Activated naive CD4-positive, alpha-beta T cell (primary cell): ENCODE results near the gene AP4E1.
"Not testable (repeated sequence)": the region's sequence is repeated elsewhere in the genome, so short reads cannot be mapped to it uniquely, and the experiment has no call there.

Experiments
- DNase-seq, 4 experiments: peaks; one replicate each; lab custom pipeline; 2025; lab: John Stamatoyannopoulos, UW

Gene AP4E1

DNA sequence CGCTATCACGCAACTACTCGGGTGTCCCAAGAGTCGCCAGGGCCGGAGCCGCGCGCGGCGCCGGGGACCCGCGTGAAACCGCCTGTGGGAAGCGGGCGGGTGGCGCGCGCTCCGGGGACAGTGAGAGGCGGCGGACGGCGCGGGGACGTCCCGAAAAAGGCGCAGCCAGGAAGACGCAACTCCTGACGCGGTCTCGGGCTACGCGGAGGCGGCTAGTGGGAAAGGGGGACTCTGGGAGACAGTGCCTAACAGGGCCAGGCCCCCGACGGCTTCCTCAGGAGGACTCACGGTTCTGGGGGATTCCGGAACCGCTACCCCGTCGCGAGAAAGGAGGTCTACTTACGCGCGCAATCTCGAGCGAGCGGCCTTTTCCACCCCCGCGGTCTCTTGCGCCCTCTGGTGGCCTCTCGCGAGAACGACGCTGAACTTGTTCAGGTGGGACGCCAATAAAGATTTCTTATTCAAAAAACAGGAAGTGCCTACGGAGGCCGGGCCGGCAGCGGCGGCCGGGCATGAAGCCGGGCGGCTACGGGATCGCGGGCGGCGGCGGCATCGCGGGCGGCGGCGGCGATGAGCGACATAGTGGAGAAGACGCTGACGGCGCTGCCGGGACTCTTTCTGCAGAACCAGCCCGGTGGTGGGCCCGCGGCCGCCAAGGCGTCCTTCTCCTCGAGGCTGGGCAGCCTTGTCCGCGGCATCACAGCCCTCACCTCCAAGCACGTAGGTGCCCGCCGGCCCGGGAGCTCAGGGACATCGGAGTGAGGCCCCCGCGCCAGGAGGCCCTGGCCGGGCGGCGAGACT is at the start of gene AP4E1:
Gene AP4E1, plus strand, starts transcription at position 475 of the 801 bp plus-strand sequence. Its CDS starts 96 bp downstream, at position 571.
- DNase-seq = peak; percentile 91 to 95 (median 92)

DNA sequence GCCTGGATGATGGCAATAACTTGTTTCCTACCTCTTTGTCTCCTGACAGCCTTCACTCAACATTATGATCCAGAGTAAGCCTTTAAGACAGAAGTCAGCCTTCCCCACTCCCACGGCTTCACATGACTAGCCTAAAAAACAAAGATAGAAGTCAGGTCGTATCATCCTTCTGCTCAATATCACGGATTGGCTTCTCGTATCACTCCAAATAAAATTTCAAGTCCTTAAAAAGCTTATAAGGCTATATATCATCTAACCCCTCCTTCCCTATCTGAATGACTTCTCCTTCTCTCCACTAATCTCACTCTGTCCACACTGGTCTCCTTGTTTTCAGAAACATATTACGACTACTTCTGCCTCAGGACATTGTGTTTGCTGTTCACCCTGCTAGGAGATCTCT is 47.7 kb upstream of the AP4E1 start:
- DNase-seq = no peak

DNA sequence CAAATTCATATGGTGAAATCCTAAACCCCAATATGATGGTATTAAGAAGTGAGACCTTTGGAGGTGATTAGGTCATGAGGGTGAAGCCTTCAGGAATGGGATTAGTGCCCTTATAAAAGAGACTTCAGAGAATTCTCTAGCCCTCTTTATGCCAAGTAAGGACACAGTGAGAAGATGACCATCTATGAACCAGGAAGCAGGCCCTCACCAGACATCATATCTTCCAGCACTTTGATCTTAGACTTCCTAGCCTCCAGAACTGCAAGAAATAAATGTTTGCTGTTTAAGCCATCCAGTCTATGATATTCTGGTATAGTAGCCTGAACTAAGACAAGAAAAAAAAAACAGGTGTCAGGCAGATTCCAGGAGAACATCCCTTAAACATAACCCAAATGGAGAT is 45.9 kb upstream of the AP4E1 start:
- no peak for DNase-seq

- DNase-seq = no peak
These were observed 43.6 kb upstream of the AP4E1 start for GRCh38 chr15:50864873-50865272.

DNA sequence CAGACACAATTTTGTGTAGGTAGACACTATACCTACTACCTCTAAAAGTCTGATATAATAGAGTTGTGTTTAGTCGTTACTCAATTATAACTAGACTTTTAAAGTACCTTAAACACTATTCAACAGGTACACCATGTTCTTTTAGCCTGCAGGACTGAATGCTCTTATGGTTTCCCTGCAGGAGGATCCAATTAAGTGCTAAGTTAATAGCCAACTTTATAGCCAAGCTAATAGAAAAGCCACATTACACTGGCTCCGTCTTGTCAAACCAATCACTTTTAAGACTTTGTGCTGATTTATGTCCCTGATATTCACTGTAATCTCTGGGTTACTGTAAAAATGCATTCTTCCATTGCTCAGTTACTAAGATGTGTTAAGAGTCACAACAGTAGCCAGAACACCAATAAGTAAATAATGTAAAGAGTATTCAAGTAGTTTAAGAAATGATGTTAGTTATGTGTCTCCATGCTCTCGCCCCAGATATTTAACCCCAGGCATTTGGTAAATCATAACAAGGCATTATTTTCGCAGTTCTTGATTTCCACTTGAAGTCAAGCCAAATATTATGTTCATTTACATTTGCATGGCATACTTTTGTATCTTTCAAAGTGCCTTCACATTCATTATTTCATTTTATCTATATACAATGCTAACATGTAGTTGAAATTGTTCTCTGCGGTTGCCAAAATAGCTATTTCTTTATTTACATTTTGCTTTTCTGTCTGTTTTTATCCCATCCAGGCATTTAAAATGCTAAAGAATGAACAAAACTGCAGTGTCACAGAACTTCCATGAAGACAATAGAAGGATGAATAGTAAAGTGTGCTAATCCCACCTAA is 42.7 kb upstream of the AP4E1 start:
- DNase-seq = no peak

- no peak for DNase-seq
These were observed 36.7 kb upstream of the AP4E1 start for GRCh38 chr15:50871832-50872231.

DNA sequence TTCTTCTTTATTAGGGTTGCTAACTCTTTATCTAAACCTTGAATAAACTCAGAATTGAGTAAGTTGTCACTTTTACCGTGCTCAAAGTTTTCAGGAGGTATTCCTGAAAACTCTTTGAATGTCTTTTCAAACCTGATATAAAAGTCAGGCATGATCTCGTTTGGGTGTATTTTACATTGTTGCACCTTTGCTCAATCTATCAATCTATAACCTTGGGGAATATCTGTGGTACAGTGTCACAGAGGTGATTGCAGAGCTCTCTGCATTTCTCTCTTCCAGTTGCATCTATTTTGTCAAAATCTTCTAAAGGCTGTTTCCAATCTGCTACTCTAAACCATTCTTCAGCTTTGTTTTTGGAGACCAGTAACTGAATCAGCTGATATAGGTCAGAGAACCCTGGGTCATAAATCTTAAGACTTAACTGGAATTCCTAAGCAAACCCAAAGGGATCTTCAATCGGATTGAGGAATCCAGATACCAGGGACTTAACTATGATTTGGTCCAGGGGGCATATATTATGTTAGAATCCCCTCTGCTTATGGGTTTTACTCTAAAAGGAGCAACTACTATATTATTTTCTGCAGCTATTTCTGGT is 35.6 kb upstream of the AP4E1 start:
- no peak for DNase-seq

GRCh38 chr15:50873935-50874361 is 34.5 kb upstream of the AP4E1 start:
- DNase-seq = no peak

DNA sequence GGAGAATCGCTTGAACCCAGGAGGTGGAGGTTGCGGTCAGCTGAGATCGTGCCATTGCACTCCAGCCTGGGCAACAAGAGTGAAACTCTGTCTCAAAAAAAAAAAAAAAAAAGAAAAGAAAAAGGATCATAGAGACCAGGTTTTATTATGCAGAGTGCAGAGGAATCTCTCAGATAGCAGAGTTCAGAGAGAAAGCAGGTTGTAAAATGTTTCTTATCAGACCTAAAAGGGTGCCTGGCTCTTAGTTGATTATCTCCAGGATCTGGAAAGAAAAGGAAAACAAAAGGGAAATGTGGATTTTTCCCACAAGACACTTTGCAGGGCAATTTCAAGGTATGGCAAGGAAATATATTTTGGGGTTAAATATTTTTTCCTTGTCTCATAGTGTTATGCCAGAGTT is 33.2 kb upstream of the AP4E1 start:
- DNase-seq = not testable (repeated sequence)

DNA sequence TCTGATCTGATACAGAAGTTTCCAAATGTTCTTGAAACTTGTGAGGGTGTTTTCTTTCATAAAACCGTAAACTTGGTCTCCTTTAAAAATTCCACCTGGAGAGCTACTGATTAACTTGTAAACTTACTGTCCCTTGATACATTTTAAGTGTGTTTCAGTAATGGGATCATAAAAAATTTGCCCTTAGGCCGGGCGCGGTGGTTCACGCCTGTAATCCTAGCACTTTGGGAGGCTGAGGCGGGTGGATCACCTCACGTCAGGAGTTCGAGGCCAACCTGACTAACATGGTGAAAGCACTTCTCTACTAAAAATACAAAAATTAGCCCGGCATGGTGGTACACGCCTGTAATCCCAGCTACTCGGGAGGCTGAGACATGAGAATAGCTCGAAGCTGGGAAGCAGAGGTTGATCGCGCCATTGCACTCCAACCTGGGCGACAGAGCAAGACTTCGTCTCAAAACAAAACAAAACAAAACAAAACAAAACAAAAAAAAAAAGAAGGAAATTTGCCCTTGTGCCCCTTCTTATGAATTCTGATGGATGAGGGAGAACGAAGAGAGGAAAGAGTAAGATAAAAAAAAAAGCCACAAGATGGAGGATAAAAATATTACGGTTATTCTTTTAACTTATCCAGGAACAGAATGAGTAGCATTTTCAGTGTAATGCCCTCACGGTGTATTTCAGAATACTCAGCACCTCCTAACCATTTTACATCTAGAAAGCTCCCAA is 32.1 kb upstream of the AP4E1 start:
- no peak for DNase-seq

- peak in 3 of 4 experiments; percentile 11 to 14 (median 12) for DNase-seq
These were observed 31.5 kb upstream of the AP4E1 start for GRCh38 chr15:50876989-50877360.

DNA sequence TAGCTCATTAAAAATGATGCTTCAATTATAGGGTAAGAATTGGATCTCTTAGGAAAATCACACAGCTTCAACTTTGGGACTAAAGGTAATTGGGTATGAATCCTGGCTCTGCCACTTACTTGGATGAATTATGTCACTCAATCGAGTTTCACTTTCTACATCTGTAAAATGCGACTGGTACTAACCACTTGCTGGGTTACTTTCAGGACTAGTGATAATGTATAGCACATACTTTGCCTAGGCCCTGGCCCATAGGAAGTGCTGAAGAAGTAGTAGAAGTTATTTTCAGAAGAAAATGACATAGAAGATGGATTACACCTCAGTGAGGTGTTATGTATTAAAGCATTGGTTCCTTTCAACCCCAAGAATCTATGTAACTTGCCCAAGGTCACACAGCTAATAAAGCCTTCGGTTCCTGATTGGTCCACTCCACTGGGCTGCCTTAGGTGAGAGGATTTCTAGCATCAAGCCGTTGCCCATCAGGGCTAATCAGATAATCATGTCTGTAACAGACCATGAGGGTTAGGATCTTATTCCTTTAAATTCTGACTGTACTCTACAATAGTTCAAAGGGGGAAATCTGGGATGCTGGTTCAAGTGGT is 29.4 kb upstream of the AP4E1 start:
- no peak for DNase-seq

DNA sequence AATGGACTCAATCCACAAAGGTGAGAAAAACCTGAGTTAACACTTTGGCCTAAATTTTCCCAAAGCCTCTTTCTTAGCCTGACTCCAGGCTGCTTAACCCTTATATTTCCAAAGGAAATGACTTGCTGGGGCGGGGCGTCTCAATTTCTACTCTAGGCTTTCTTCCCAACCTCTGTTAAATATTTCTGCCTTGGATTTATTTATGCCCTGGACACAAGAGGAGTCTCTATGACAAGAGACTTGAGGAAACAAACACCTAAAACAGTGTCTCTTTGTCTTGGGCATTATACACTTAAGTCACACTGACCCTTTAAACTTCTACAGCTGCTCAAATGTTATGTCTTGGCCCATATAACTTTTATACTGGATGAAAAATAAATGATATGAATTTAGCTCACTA is 28.3 kb upstream of the AP4E1 start:
- no peak for DNase-seq

- no peak for DNase-seq
These were observed 27.8 kb upstream of the AP4E1 start for GRCh38 chr15:50880651-50881114.

DNA sequence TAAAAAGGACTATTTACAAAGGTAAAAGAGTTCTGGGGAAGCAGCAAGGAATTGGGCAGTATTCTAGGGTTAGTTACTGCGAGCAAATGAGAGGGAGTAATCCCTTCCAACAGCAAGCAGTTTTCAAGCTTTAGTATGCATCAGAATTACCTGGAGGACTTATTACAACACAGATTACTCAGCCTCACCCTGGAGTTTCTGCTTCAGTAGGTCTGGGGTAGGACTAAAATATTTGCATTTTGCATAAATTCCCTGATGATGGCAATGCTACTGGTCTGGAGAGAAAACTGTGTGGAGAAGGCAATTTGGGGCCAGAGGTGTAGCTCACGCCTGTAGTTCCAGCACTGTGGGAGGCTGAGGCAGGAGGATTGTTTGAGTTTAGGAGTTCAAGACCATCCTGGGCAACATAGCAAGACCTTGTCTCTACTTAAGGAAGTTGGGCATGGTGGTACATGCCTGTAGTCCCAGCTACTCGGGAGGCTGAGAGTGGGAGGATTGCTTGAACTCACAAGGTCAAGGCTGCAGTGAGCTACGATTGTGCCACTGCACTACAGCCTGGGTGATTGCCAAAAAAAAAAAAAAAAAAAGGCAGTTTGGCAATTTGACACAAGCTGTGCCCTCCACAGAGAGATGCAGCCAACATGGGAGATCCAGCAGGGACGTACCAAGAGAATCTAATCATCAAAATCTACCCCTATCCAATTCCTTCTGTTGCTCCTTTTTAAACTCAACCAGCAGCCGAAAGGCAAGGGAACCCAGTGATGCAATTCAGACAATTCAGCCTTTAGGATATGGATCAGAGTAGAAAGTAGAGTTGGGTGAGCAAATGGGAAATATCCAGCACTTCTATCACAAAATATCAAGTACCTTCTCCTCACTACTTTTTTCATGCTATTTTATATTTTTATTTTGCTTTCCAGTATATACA is 27.1 kb upstream of the AP4E1 start:
- DNase-seq = no peak

GRCh38 chr15:50883903-50884302 is 24.6 kb upstream of the AP4E1 start:
- DNase-seq = no peak

DNA sequence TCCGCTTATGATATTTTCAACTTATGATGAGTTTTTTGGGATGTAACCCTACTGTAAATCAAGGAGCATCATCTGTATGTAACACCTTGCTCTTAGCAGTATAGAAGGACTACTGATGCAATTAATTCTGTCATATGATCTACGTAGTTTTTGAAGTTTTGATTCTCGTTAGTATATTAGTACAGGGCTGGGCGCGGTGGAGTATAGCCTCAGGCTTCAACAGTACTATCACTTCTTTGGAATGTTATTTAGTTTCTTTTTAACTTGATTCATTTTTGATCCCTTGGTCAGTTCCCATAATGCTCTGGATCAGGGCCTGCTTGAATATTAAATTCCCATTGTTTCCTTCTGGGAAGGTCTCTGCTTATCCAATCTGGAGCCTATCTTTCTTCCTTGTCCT is 23.9 kb upstream of the AP4E1 start:
- no peak for DNase-seq

- DNase-seq = no peak
These were observed 22.4 kb upstream of the AP4E1 start for GRCh38 chr15:50886139-50886467.

DNA sequence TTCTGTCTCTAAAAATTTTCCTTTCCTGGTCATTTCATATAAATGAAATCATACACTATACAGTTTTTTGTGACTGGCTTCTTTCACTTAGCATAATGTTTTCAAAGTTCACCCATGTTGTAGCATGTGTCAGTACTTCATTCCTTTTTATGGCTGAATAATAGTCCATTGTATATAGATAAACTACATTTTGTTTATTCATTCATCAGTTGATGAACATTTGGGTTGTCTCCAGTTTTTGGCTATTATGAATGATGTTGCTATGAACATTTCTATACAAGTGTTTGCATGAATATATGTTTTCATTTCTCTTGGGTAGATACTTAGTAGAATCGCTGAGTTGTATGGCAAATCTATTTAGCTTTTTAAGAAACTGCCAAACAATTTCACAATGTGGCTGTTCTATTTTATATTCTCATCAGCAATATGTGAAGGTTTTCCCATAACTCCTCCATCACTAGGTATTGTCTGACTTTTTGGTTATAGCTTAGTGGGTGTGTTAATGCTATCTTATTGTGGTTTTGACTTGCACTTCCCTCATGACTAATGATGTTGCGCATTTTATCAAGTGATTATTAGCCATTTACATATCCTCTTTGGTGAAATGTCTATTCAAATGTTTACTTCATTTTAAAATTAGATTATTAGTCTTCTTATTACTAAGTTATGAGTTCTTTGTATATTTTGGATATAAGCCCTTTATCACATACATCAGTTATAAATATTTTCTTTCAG is 21.7 kb upstream of the AP4E1 start:
- DNase-seq = no peak

DNA sequence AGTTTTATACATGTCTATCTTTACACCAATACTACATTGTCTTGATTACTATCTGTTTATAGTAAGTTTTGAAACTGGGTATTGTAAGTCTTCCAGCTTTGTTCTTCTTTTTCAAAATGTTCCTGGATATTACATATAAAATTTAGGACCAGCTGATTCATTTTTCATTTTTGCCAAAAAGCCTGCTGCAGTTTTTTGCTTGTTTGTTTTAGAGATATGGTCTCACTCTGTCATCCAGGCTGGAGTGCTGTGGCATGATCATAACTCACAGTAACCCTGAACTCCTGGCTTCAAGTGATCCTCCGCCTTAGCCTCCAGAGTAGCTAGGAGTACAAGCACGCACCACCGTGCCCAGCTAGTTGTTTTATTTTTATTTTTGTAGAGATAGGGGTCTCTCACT is 20.4 kb upstream of the AP4E1 start:
- no peak for DNase-seq
